HG02981 (cell line): ENCODE results near the gene KDM6A.
"Not testable (repeated sequence)": the region's sequence is repeated elsewhere in the genome, so short reads cannot be mapped to it uniquely, and the experiment has no call there.

Source experiments
- ATAC-seq: cut with Tn5 transposase; IDR thresholded peaks from one replicate; pipeline ENCODE4 v1.9.1; 2021; ENCODE audit warnings: mild to moderate bottlenecking, moderate library complexity; ENCODE audit not compliant: unreplicated experiment

The KDM6A gene

DNA sequence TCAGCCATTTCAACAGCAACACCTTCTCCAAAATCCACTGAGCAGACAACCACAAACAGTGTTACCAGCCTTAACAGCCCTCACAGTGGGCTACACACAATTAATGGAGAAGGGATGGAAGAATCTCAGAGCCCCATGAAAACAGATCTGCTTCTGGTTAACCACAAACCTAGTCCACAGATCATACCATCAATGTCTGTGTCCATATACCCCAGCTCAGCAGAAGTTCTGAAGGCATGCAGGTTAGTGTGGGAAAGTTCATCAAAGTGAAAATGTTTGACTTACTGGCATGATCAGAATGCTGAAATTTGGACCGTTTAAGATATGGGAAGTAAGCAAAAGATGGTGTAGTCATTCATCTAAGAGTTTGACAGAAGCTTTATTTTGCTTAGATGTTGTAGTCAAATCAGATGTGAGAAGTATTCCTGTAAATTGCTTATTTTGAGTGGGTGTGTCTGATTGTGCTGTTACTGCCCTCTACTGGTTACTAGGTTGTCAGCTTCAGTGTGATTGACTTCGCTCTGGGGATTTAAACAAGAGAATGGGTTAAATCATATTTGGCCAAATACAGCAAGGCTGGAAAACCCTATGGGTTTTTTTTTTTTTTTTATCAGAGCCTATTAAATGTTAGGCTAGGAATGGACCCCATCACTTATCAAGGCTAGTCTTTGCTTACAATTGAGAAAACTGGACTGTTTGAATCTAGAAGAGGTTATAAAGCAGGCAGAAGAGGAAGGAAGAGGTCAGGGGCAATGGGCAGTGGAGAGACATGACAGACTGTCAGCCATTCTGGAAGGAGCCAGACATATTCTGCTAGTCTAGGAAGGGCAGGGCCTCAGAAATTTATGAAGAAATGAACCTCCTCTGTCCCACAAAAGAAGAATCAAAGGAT lies 197.4 kb downstream of the KDM6A start:
- ATAC-seq, result no peak

- not testable (repeated sequence) for ATAC-seq
Observed at GRCh38 chrX:45073011-45073410, 200.0 kb downstream of the KDM6A start.

GRCh38 chrX:45077748-45078424 lies 204.9 kb downstream of the KDM6A start:
- ATAC-seq, result peak; percentile 79

GRCh38 chrX:45083314-45083713 lies 210.3 kb downstream of the KDM6A start:
- no peak for ATAC-seq

GRCh38 chrX:45110494-45110893 lies 237.5 kb downstream of the KDM6A start:
- ATAC-seq, result no peak

DNA sequence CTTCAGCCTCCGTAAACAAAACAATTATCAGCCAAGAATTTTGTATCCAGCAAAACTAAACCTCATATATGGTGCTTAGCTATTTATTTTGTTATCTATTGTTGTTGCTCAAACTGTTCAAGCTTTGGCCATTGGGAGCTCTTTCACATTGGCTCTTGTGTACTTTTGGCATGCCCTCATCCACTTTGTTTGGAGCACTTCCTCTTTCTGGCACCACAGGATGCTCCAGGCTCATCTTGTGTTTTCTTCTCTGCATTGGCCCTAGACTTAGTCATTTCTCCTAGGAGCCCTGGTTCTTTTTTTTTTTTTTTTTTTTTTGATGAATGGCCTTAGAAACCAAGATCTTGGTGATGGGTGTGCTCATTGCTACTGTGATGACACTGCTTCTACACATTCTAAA lies 253.2 kb downstream of the KDM6A start:
- no peak for ATAC-seq

- ATAC-seq, result no peak
Observed at GRCh38 chrX:45128896-45129454, 256.0 kb downstream of the KDM6A start.

DNA sequence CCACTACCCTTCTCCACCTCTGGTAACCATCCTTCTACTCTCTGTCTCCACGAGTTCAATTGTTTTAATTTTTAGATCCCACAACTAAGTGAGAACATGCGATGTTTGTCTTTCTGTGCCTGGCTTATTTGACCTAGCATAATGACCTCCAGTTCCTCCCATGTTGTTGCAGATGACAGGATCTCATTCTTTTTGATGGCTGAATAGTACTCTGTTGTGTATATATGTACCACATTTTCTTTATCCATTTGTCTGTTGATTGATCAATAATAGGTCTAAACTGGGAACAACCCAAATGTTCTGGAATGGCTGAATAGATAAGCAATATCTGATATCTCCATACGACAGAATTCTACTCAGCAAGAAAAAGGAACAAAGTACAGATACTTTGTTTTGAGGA lies 260.5 kb downstream of the KDM6A start:
- ATAC-seq, result no peak

- ATAC-seq, result no peak
Observed at GRCh38 chrX:45134315-45134731, 261.3 kb downstream of the KDM6A start.

DNA sequence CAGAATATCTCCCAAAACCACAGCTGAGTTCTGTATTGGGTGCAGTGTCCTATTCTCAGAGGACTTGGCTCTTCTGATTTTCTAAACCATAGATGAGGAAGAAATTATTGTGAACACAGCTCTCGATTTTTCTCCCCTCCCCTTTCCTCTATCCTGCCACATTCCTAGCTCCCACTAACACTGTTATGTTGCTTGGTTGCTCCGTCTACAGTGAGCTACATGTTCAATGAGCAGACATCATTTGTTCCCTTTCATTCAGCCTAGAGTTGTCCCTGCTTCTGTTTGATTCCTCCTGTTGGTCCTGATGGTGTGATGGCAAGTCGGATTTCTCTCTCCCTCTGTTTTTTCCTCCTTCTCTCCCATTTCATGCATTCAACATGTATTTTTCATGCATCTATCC lies 261.8 kb downstream of the KDM6A start:
- no peak for ATAC-seq

- ATAC-seq, result not testable (repeated sequence)
Observed at GRCh38 chrX:45135391-45136075, 262.5 kb downstream of the KDM6A start.

GRCh38 chrX:45137531-45137930 lies 264.5 kb downstream of the KDM6A start:
- ATAC-seq, result no peak

GRCh38 chrX:45138525-45138924 lies 265.5 kb downstream of the KDM6A start:
- ATAC-seq, result no peak

DNA sequence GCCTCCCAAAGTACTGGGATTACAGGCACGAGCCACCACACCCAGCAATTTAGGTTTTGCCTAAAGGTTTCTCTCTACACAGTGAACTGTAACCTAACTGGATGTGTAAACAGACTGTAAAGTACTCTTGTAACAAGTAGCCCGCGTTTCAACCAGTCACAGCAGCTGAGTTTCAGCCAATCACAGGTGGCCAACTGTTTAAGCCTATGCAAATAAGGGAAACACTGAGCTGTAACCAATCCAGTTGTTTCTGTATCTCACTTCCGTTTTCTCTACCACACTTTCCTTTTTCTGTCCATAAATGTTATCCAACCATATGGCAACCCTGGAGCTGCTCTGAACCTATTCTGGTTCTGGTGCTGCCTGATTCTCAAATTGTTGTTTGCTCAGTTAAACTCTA lies 267.8 kb downstream of the KDM6A start:
- ATAC-seq, result no peak

- no peak for ATAC-seq
Observed at GRCh38 chrX:45142185-45142584, 269.2 kb downstream of the KDM6A start.

GRCh38 chrX:45143455-45143854 lies 270.5 kb downstream of the KDM6A start:
- ATAC-seq, result no peak

DNA sequence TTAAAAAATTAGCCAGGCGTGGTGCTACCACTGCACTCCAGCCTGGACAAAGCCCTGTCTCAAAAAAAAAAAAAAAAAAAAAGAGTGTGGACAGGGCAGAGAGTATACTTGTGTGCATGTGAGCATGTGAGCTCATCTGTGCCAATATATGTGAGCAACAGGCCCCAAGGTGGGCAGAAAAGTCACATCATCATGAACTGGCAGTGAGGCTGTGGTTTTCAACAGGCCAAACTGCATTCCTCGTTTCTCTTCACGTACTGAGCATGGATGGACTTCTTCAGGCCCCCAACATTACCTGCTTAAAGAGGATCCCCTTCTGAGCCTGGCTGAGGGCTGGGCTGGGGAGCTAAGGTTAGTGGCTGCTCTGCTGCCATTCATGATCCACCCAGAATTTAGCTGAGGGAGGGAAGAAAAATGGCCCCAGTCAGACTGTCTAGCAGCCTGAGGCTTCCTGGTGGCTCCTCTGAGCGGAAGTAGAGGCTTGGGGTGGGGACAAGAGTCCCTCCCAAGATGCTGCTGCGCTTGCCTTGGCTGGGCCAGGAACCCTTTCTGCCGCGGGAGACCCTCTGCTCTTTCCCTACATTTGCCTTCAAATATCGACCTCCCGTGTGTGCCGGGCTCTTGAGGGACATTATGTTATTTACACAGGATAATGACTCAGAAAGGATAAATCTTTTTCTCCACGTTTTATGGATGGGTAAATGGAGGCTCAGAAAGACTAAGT lies 272.7 kb downstream of the KDM6A start:
- ATAC-seq, result no peak

DNA sequence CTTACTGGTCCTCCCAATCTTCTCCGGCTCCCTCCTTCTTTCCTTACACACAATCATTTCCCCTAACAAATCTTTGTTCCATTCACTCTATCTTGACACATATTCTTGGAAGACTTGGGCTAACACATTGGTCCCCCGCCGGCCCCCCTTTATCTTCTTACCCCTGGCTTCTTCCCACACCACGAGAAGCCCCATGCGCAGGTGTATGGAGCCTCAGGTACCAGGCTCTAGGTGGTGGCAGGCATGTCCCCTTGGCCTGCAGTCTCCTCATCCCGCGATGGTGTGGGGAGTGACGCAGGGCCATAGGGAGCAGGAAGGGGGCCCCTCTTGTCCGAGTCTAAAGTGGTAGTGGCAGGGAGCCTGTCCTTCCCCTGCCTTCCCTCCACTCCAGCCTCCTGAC lies 277.8 kb downstream of the KDM6A start:
- no peak for ATAC-seq

DNA sequence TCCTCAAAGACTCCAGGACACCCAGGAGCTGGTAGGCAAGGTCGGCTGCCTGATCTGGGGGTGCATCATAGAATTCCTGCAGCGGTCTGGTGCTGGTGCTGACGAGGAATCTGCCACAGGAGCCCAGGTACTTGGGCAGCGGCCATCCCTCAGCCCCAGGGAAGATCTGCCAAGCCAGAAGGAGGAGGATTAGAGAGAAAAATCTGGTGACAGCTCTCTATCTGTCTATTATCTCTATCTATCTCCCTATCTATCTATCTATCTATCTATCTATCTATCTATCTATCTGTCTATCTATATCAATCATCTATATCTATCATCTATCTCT lies 281.0 kb downstream of the KDM6A start:
- no peak for ATAC-seq

GRCh38 chrX:45154462-45154861 lies 281.5 kb downstream of the KDM6A start:
- ATAC-seq, result no peak

- ATAC-seq, result no peak
Observed at GRCh38 chrX:45157647-45158046, 284.7 kb downstream of the KDM6A start.
